SK-N-SH treated with all-trans-retinoic acid at 6 μM for 48 hours (cell line): ENCODE results near the gene PTPRN2.

Experiments used
- BACH2 ChIP-seq: fragments of 250-450 bp; sonication (Bioruptor Pico); IDR thresholded peaks from 2 replicates; pipeline ENCODE4 v1.9.0; 2021; ENCODE audit warnings: mild to moderate bottlenecking, borderline replicate concordance
- CSRNP3 ChIP-seq: fragments of 250-450 bp; sonication (Bioruptor Pico); IDR thresholded peaks from 2 replicates; pipeline ENCODE4 v1.5.1; 2021; ENCODE audit warnings: mild to moderate bottlenecking, moderate library complexity
- ESRRG ChIP-seq: fragments of 250-450 bp; sonication (Bioruptor Pico); IDR thresholded peaks from 2 replicates; pipeline ENCODE4 v1.6.1; 2021; ENCODE audit warnings: mild to moderate bottlenecking
- GLIS3 ChIP-seq: fragments of 250-450 bp; sonication (Bioruptor Pico); IDR thresholded peaks from 2 replicates; pipeline ENCODE4 v1.5.0; 2020; ENCODE audit warnings: mild to moderate bottlenecking, moderate library complexity
- OSR1 ChIP-seq: fragments of 250-450 bp; sonication (Bioruptor Pico); IDR thresholded peaks from 2 replicates; pipeline ENCODE4 v1.8.0; 2022; ENCODE audit warnings: moderate library complexity, mild to moderate bottlenecking, inconsistent platforms
- SNAI2 ChIP-seq: fragments of 250-450 bp; sonication (Bioruptor Pico); IDR thresholded peaks from 2 replicates; pipeline ENCODE4 v1.5.0; 2020; ENCODE audit warnings: mild to moderate bottlenecking, moderate library complexity
- TOX ChIP-seq: fragments of 250-450 bp; sonication (Bioruptor Pico); IDR thresholded peaks from 2 replicates; pipeline ENCODE4 v1.8.0; 2021; ENCODE audit warnings: mild to moderate bottlenecking, moderate library complexity, borderline replicate concordance
- ZNF8 ChIP-seq: fragments of 450-650 bp; formaldehyde crosslinking; IDR thresholded peaks from 2 replicates; pipeline ENCODE4 v1.5.0; 2020; ENCODE audit warnings: mild to moderate bottlenecking, moderate library complexity
- TF ChIP-seq, protein P1 (sequence below): fragments of 250-450 bp; sonication (Bioruptor Pico); IDR thresholded peaks from 2 replicates; pipeline ENCODE4 v1.8.0; 2020; ENCODE audit warnings: mild to moderate bottlenecking, moderate library complexity, borderline replicate concordance

DNA sequence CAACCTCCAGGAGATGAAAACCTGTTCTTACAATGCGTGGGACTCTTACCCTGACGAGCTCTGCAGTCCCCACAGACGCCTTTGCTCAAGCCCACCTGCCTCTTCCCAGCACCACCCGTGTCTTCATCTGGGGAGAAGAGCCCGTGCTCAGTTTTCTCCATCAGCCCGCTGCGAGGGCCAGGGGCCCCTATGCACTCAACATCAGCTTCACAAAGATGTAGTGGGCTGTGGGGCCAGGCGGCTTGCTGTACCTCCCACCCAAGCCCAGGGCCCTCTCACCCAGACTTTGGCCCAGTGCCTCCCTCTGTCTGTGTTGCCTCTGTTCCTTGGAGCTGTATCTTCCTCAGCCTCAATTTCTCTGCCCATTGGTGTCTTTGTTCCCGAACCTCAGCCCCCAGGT, 814.3 kb downstream of the PTPRN2 start:
- TF ChIP-seq CSRNP3, result no peak
- TF ChIP-seq TOX (CRISPR knock-in tag), result no peak
- no peak for TF ChIP-seq SNAI2
- no peak for TF ChIP-seq GLIS3 (CRISPR knock-in tag)
- TF ChIP-seq BACH2, result no peak
- TF ChIP-seq, protein P1, sequence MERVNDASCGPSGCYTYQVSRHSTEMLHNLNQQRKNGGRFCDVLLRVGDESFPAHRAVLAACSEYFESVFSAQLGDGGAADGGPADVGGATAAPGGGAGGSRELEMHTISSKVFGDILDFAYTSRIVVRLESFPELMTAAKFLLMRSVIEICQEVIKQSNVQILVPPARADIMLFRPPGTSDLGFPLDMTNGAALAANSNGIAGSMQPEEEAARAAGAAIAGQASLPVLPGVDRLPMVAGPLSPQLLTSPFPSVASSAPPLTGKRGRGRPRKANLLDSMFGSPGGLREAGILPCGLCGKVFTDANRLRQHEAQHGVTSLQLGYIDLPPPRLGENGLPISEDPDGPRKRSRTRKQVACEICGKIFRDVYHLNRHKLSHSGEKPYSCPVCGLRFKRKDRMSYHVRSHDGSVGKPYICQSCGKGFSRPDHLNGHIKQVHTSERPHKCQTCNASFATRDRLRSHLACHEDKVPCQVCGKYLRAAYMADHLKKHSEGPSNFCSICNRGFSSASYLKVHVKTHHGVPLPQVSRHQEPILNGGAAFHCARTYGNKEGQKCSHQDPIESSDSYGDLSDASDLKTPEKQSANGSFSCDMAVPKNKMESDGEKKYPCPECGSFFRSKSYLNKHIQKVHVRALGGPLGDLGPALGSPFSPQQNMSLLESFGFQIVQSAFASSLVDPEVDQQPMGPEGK, result no peak
- no peak for TF ChIP-seq ZNF8
- no peak for TF ChIP-seq ESRRG
- no peak for TF ChIP-seq OSR1 (CRISPR knock-in tag)
